GM12878 (cell line): ENCODE measurements around the gene MAX. TPM values are rescaled to one million over a fixed set of nuclear protein-coding genes. Genes with fewer than 3 reads are reported as not detected.

Experiments used
- ATAC-seq: fragments of 200-7000 bp; cut with Tn5 transposase; 3 replicates; pipeline ENCODE4 v1.9.1; 2020; ENCODE audit warnings: mild to moderate bottlenecking, moderate library complexity
- BruUV-seq: library from RNA; stranded (reverse); fragments of 400-500 nt; replicated peaks from 2 replicates; lab custom pipeline; 2021; lab: Mats Ljungman, UMichigan
- CTCF ChIA-PET: fragments of 300-600 bp; sonication (Branson Sonifier 250); formaldehyde crosslinking; extraction: SDS; loops from one replicate; lab custom pipeline; 2021; ENCODE audit warnings: inconsistent platforms; lab: Yijun Ruan, JAX
- POLR2A ChIA-PET: fragments of 350-600 bp; formaldehyde crosslinking; extraction: SDS; loops from one replicate; lab custom pipeline; 2021; ENCODE audit warnings: inconsistent platforms; lab: Charles Lee
- RAD21 ChIA-PET: fragments of 300-600 bp; sonication (Branson Sonifier 250); formaldehyde crosslinking; loops from one replicate; lab custom pipeline; 2023; ENCODE audit warnings: antibody characterized with exemption; ENCODE audit not compliant: unreplicated experiment; lab: Charles Lee
- SMC1A ChIA-PET: fragments of 300-600 bp; sonication (Branson Sonifier 250); formaldehyde crosslinking; loops from one replicate; lab custom pipeline; 2023; ENCODE audit not compliant: unreplicated experiment, uncharacterized antibody; lab: Charles Lee
- DNase-seq: peaks from one replicate; pipeline ENCODE4 v3.0.0-alpha.2; 2011; ENCODE audit warnings: low read depth, low spot score
- FAIRE-seq: peaks from 3 replicates; lab custom pipeline; 2011; peaks lifted over from hg19 to GRCh38; lab: Jason Lieb, UNC
- H2AFZ ChIP-seq: 2 replicates; pipeline ENCODE4 v1.6.0; 2011; ENCODE audit warnings: low read depth, low read length, control low read depth; ENCODE audit not compliant: control insufficient read depth
- H3K27ac ChIP-seq: 2 replicates; pipeline ENCODE4 v1.5.1; 2011; ENCODE audit warnings: control low read depth; ENCODE audit not compliant: control insufficient read depth, insufficient read depth
- H3K27me3 ChIP-seq, 2 experiments: replicated peaks in 1 of 2; 2 replicates each; pipeline versions ENCODE4 v1.6.0 to v1.6.1; 2011; ENCODE audit warnings: low read length in 1 of 2; ENCODE audit not compliant: control insufficient read depth in 2 of 2, insufficient read depth in 2 of 2
- H3K36me3 ChIP-seq, 2 experiments: 2 replicates each; pipeline ENCODE4 v1.5.1; 2011; ENCODE audit warnings: low read length in 1 of 2; ENCODE audit not compliant: control insufficient read depth in 2 of 2, insufficient read depth in 2 of 2
- H3K4me1 ChIP-seq: 2 replicates; pipeline ENCODE4 v1.6.1; 2011; ENCODE audit warnings: mild to moderate bottlenecking, low read length, moderate library complexity, mixed read lengths; ENCODE audit not compliant: control insufficient read depth, insufficient read depth
- H3K4me2 ChIP-seq: 2 replicates; pipeline ENCODE4 v1.6.0; 2011; ENCODE audit warnings: control low read depth; ENCODE audit not compliant: control insufficient read depth, insufficient read depth
- H3K4me3 ChIP-seq: fragments of 200-600 bp; sonication (generic); 2 replicates; pipeline ENCODE4 v1.5.1; 2016
- H3K79me2 ChIP-seq: 2 replicates; pipeline ENCODE4 v1.6.0; 2011; ENCODE audit warnings: low read length; ENCODE audit not compliant: control insufficient read depth, insufficient read depth
- H3K9ac ChIP-seq: 2 replicates; pipeline ENCODE4 v1.8.0; 2011; ENCODE audit warnings: low read length, control low read depth, mixed read lengths; ENCODE audit not compliant: control insufficient read depth, insufficient read depth
- H3K9me3 ChIP-seq: replicated peaks from 3 replicates; pipeline ENCODE4 v1.5.1; 2011; ENCODE audit warnings: mild to moderate bottlenecking, low read length; ENCODE audit not compliant: control insufficient read depth, insufficient read depth
- H4K20me1 ChIP-seq: 2 replicates; pipeline ENCODE4 v1.6.0; 2011; ENCODE audit not compliant: control insufficient read depth, insufficient read depth
- HCFC1 ChIP-seq: fragments of 150-350 bp; IDR thresholded peaks from 2 replicates; pipeline ENCODE4 v1.6.1; 2014; ENCODE audit warnings: low read length
- JUNB ChIP-seq: IDR thresholded peaks from 2 replicates; pipeline ENCODE4 v1.6.1; 2016; ENCODE audit warnings: antibody characterized with exemption, mild to moderate bottlenecking
- LARP7 ChIP-seq: fragments of 450-650 bp; IDR thresholded peaks from 2 replicates; pipeline ENCODE4 v1.6.1; 2017; ENCODE audit warnings: mild to moderate bottlenecking
- MEF2B ChIP-seq: fragments of 450-650 bp; IDR thresholded peaks from 2 replicates; pipeline ENCODE4 v1.6.1; 2018; ENCODE audit warnings: mild to moderate bottlenecking, moderate library complexity; ENCODE audit not compliant: partially characterized antibody, poor library complexity, severe bottlenecking
- SIN3A ChIP-seq: IDR thresholded peaks from 2 replicates; pipeline ENCODE4 v1.6.1; 2012; ENCODE audit warnings: low read depth, low read length, improper control_type of control experiment
- SPI1 ChIP-seq: IDR thresholded peaks from 2 replicates; pipeline ENCODE4 v1.6.1; 2011; ENCODE audit warnings: low read depth, mild to moderate bottlenecking, low read length, moderate library complexity, borderline replicate concordance; ENCODE audit not compliant: insufficient read depth
- ZBED1 ChIP-seq: IDR thresholded peaks from 2 replicates; pipeline ENCODE4 v1.6.1; 2016; ENCODE audit warnings: borderline replicate concordance
- whole genome bisulfite sequencing: methylation state at CpG from one replicate; pipeline ENCODE4 v1.1.6; 2016; ENCODE audit warnings: low lambda C conversion rate; ENCODE audit not compliant: insufficient replicate concordance, insufficient coverage; ENCODE audit errors: missing lambda C conversion rate; 5-methylcytosine and 5-hydroxymethylcytosine counted together
- in situ Hi-C: fragments of 300-500 bp; cut with MboI; formaldehyde crosslinking; loops from 9 replicates; pipeline ENCODE4 v1.14.3; 2018; ENCODE audit warnings: mixed read lengths
- intact Hi-C: fragments of 100-400 bp; cut with micrococcal nuclease; formaldehyde crosslinking; loops from one replicate; pipeline ENCODE4 v1.14.2; 2022; ENCODE audit not compliant: unreplicated experiment
- polyA plus RNA-seq, 11 experiments: library from polyadenylated mRNA; depleted of rRNA in 4 of 11; unstranded in 6 of 11; stranded (reverse) in 5 of 11; fragments of >200 nt; fragmentation: Nextera tagmentation in 4 of 11; fragmentation: Illumina TruSeq in 1 of 11; extraction: Ambion mirVana in 4 of 11; extraction: Trizol in 1 of 11; gene quantifications; 1 replicate in 1 of 11; 2 replicates in 10 of 11; pipeline versions ENCODE4 v1.2.1 to v1.2.3, GENCODE V29; 2011 to 2016; ENCODE audit warnings: inconsistent platforms in 2 of 11, missing spikeins in 2 of 11, low read depth in 1 of 11
- total RNA-seq, 4 experiments: library from RNA; depleted of rRNA in 3 of 4; stranded (reverse); fragments of >200 nt in 3 of 4; fragmentation: Illumina TruSeq in 1 of 4; extraction: Trizol in 1 of 4; gene quantifications; 2 replicates each; pipeline versions ENCODE4 v1.2.1 to v1.2.3, GENCODE V29; 2013 to 2021
- TF ChIP-seq, protein P1 (sequence below): fragments of 450-650 bp; formaldehyde crosslinking; IDR thresholded peaks from 2 replicates; pipeline ENCODE4 v1.4.0; 2020; ENCODE audit warnings: mild to moderate bottlenecking, moderate library complexity
- TF ChIP-seq, protein P2 (sequence below): IDR thresholded peaks from 2 replicates; pipeline ENCODE4 v1.6.1; 2012; ENCODE audit warnings: low read depth, low read length, improper control_type of control experiment

Gene MAX
- total and polyA plus RNA-seq, 10 of the 15 experiments (the other 5 are each of a cell fraction or from before 2014, with no cell fraction given): 21.5 to 122 (median 67.5) TPM

DNA sequence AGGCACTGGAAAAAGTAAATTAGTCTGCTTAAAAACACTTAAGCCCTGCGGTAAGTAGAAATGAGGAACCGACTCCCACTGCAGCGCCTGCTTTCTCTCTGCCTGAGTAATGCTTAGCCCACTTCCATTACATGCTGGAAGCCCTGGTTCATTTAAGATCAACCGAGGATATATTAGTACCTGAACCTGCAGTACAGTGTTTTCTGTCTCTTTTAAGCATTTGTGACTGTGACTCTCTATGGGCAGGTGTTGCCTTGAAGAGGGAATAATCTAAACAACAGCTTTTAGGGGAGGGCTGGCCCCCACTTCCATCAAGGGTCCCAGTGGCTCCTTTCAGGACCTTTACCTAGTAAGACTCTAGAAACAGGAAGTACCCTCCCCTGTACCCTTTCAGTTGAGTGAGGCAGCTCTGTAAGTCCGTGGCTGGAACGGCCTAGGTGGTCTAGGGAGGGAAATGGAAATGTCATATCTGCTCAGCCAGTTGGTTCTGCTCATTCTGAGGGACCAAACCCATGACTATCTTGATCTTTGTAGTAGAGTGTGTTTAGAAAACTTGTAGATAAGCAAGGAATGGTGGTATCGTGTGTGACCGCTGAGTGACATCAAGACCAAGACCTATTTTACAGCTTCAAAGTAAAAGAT is 59.5 kb downstream of the MAX start (continued):
- TF ChIP-seq, protein P1, sequence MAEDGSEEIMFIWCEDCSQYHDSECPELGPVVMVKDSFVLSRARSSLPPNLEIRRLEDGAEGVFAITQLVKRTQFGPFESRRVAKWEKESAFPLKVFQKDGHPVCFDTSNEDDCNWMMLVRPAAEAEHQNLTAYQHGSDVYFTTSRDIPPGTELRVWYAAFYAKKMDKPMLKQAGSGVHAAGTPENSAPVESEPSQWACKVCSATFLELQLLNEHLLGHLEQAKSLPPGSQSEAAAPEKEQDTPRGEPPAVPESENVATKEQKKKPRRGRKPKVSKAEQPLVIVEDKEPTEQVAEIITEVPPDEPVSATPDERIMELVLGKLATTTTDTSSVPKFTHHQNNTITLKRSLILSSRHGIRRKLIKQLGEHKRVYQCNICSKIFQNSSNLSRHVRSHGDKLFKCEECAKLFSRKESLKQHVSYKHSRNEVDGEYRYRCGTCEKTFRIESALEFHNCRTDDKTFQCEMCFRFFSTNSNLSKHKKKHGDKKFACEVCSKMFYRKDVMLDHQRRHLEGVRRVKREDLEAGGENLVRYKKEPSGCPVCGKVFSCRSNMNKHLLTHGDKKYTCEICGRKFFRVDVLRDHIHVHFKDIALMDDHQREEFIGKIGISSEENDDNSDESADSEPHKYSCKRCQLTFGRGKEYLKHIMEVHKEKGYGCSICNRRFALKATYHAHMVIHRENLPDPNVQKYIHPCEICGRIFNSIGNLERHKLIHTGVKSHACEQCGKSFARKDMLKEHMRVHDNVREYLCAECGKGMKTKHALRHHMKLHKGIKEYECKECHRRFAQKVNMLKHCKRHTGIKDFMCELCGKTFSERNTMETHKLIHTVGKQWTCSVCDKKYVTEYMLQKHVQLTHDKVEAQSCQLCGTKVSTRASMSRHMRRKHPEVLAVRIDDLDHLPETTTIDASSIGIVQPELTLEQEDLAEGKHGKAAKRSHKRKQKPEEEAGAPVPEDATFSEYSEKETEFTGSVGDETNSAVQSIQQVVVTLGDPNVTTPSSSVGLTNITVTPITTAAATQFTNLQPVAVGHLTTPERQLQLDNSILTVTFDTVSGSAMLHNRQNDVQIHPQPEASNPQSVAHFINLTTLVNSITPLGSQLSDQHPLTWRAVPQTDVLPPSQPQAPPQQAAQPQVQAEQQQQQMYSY (CRISPR knock-in tag): no peak
- TF ChIP-seq HCFC1 (no peak), SIN3A (no peak), SPI1 (peak; percentile 89), JUNB (no peak)
- TF ChIP-seq, protein P2, sequence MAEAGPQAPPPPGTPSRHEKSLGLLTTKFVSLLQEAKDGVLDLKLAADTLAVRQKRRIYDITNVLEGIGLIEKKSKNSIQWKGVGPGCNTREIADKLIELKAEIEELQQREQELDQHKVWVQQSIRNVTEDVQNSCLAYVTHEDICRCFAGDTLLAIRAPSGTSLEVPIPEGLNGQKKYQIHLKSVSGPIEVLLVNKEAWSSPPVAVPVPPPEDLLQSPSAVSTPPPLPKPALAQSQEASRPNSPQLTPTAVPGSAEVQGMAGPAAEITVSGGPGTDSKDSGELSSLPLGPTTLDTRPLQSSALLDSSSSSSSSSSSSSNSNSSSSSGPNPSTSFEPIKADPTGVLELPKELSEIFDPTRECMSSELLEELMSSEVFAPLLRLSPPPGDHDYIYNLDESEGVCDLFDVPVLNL: no peak

DNA sequence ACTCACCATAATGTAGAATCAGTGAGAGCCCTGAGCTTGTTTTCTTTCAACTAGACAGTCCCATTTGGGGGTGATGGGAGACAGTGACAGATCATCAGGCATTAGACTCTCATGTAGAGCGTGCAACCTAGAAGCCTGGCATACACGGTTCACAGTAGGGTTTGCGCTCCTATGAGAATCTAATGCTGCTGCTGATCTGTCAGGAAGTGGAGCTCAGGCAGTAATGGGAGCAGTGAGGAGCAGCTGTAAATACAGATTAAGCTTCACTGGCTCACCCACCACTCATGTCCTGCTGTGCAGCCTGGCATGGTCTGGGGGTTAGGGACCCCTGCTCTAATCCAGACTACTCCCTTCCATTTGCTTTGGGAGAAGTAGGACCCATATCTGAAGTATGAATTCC is 60.0 kb downstream of the MAX start:
- FAIRE-seq: no peak
- Histone ChIP-seq H3K9ac (no peak overlapping the region), H4K20me1 (no peaks in the 10 kb centered on the region), H3K36me3 (peaks cover 11 to 12% of the 10 kb centered on the region in 2 experiments), H3K27ac (no peak overlapping the region), H3K27me3 (no peaks in the 10 kb centered on the region), H3K4me3 (no peak overlapping the region), H3K4me1 (peaks cover 6% of the 10 kb centered on the region; the same call in 1 of the 2 replicates), H2AFZ (no peak overlapping the region), H3K79me2 (no peaks in the 10 kb centered on the region), H3K9me3 (no peaks in the 10 kb centered on the region), H3K4me2 (no peak overlapping the region)
- TF ChIP-seq MEF2B (no peak), ZBED1 (no peak), LARP7 (no peak)
- ChIA-PET RAD21 (interaction anchor here (1.4 kb wide), 1 partner anchor 55 kb away, joined by 6 read pairs; the partner anchor contains the start of gene FNTB), CTCF (interaction anchor here (1.3 to 2.4 kb wide), 2 partner anchors 9 to 22 kb away, joined by 3 to 5 read pairs; no protein-coding TSS in a partner anchor), SMC1A (interaction anchor here (1.2 to 1.9 kb wide), 2 partner anchors 20 to 53 kb away, joined by 3 to 4 read pairs; no protein-coding TSS in a partner anchor), POLR2A (no interaction called here)
- intact Hi-C loops (no loop called here), in situ Hi-C loops (no loop called here)
- 100% methylated on average over 3 of the region's 3 CpGs for WGBS
- BruUV-seq: no TSS peak
- no peak for DNase-seq
- no peak; the same call in 2 of the 3 replicates for ATAC-seq
